OCI-LY3 (cell line): ENCODE data around the gene MAPKAP1.

Experiments used
- H2AFZ ChIP-seq: fragments of 200-600, 300-600 bp; shearing (Covaris generic); 2 replicates; pipeline ENCODE4 v1.6.0; 2014; ENCODE audit warnings: antibody characterized with exemption, low read depth, low read length
- H3K27ac ChIP-seq: fragments of 200-600, 300-600 bp; sonication (generic); 2 replicates; pipeline ENCODE4 v1.5.1; 2014; ENCODE audit warnings: mild to moderate bottlenecking, low read length, moderate library complexity, mixed read lengths
- H3K27me3 ChIP-seq: fragments of 200-600, 300-600 bp; sonication (generic); 2 replicates; pipeline ENCODE4 v1.6.1; 2014; ENCODE audit warnings: low read depth, low read length, mixed read lengths
- H3K36me3 ChIP-seq: fragments of 200-600, 300-600 bp; sonication (generic); replicated peaks from 2 replicates; pipeline ENCODE3; 2014; ENCODE audit warnings: low read depth, low read length, mixed read lengths
- H3K4me1 ChIP-seq: fragments of 300-600, 200-600 bp; sonication (generic); 2 replicates; pipeline ENCODE4 v1.6.1; 2014; ENCODE audit warnings: low read length, mixed read lengths
- H3K4me2 ChIP-seq: fragments of 200-600, 300-600 bp; sonication (generic); 2 replicates; pipeline ENCODE4 v1.6.1; 2014; ENCODE audit warnings: low read length, mixed read lengths
- H3K4me3 ChIP-seq: fragments of 300-600, 200-600 bp; sonication (generic); 2 replicates; pipeline ENCODE4 v1.5.1; 2014; ENCODE audit warnings: antibody characterized with exemption, mild to moderate bottlenecking, low read length, moderate library complexity
- H3K79me2 ChIP-seq: fragments of 300-600, 200-600 bp; shearing (Covaris generic); 2 replicates; pipeline ENCODE4 v1.6.1; 2014; ENCODE audit warnings: mild to moderate bottlenecking, low read length, mixed read lengths
- H3K9ac ChIP-seq: fragments of 300-600, 200-600 bp; shearing (Covaris generic); 2 replicates; pipeline ENCODE4 v1.6.0; 2014; ENCODE audit warnings: mild to moderate bottlenecking, low read length, moderate library complexity
- H3K9me3 ChIP-seq: fragments of 200-600, 300-600 bp; shearing (Covaris generic); 2 replicates; pipeline ENCODE4 v1.6.1; 2014; ENCODE audit warnings: low read length, mixed read lengths; ENCODE audit not compliant: insufficient read depth
- H4K20me1 ChIP-seq: fragments of 200-600, 300-600 bp; sonication (generic); 2 replicates; pipeline ENCODE4 v1.6.1; 2016; ENCODE audit warnings: low read length, mixed read lengths; ENCODE audit not compliant: insufficient read depth
- EZH2phosphoT487 ChIP-seq: fragments of 200-600 bp; shearing (Covaris generic); IDR thresholded peaks from 2 replicates; pipeline ENCODE4 v1.6.1; 2018; ENCODE audit warnings: antibody characterized with exemption, mixed run types, low read depth
- TF ChIP-seq, protein P1 (sequence below): fragments of 200-600, 300-600 bp; sonication (generic); IDR thresholded peaks from 2 replicates; pipeline ENCODE4 v1.5.1; 2014; ENCODE audit warnings: antibody characterized with exemption, low read length, low read depth

The MAPKAP1 gene

DNA sequence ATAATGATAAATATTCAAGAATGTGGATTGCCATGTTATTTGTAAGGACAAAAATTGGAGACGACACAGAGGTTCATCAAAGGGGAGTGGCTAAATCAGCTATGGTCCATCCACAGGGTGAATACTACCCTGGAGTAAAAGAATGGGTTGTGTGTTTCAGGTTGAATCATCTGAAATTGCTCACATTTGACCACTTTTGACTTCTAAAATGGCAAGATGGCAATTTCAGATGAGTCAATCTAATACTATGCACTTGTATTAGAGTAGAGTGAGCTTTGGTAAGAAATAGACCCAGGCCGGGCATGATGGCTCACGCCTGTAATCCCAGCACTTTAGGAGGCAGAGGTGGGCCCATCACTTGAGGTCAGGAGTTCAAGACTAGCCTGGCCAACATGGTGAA lies 313.6 kb downstream of the MAPKAP1 start:
- Histone ChIP-seq H3K4me1 (no peaks in the 10 kb centered on the region), H3K4me2 (no peak overlapping the region), H3K36me3 (no peaks in the 10 kb centered on the region), H3K9me3 (no peaks in the 10 kb centered on the region), H4K20me1 (no peaks in the 10 kb centered on the region), H3K4me3 (no peak overlapping the region), H3K79me2 (no peaks in the 10 kb centered on the region), H2AFZ (no peak overlapping the region), H3K9ac (no peak overlapping the region), H3K27ac (no peak overlapping the region), H3K27me3 (no peaks in the 10 kb centered on the region)
- TF ChIP-seq, protein P1, sequence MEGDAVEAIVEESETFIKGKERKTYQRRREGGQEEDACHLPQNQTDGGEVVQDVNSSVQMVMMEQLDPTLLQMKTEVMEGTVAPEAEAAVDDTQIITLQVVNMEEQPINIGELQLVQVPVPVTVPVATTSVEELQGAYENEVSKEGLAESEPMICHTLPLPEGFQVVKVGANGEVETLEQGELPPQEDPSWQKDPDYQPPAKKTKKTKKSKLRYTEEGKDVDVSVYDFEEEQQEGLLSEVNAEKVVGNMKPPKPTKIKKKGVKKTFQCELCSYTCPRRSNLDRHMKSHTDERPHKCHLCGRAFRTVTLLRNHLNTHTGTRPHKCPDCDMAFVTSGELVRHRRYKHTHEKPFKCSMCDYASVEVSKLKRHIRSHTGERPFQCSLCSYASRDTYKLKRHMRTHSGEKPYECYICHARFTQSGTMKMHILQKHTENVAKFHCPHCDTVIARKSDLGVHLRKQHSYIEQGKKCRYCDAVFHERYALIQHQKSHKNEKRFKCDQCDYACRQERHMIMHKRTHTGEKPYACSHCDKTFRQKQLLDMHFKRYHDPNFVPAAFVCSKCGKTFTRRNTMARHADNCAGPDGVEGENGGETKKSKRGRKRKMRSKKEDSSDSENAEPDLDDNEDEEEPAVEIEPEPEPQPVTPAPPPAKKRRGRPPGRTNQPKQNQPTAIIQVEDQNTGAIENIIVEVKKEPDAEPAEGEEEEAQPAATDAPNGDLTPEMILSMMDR = no peak
- TF ChIP-seq EZH2phosphoT487 = no peak

DNA sequence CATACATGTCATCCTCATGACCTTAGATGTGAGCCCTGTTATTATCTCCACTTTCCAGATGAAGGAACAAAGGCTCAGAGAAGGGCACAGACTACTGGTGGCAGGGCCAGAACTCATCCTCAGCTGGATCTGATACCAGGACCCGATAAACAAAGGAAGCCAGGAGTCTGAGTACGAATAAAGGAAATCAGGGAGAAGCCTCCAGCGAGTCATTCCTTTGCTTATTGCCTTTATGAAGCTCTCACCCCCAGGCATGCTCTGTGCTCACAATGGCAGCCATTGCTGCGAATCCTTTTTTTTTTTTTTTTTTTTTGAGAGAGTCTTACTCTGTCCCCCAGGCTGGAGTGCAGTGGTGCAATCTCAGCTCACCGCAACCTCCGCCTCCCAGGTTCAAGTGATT lies 315.3 kb downstream of the MAPKAP1 start:
- H2AFZ ChIP-seq = no peak overlapping the region
- H3K79me2 ChIP-seq = no peaks in the 10 kb centered on the region
- TF ChIP-seq, protein P1 = no peak
- no peak for TF ChIP-seq EZH2phosphoT487
- H3K4me1 ChIP-seq = no peaks in the 10 kb centered on the region
- no peaks in the 10 kb centered on the region for H4K20me1 ChIP-seq
- no peak overlapping the region for H3K4me3 ChIP-seq
- H3K27ac ChIP-seq = no peak overlapping the region
- H3K9ac ChIP-seq = no peak overlapping the region
- H3K27me3 ChIP-seq = no peaks in the 10 kb centered on the region
- H3K9me3 ChIP-seq = no peaks in the 10 kb centered on the region
- no peaks in the 10 kb centered on the region for H3K36me3 ChIP-seq
- H3K4me2 ChIP-seq = no peak overlapping the region

DNA sequence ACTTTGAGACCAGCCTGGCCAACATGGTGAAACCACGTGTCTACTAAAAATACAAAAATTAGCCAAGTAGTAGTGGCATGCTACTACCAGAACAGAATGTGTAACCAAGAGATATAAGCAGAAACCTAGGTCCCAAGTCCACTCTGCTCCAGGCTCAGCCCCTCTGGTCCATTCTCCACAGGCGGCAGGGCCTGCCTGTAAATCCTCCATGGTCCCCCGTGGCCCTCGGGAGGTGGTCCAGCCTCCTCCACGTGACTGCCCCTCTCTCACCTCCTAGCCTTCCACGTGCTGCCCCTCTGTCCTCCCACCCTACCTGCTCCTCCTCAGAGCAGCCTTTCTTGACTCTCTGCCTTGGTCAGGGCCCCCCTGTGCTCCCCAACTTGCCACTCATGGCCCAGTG lies 318.0 kb downstream of the MAPKAP1 start:
- Histone ChIP-seq H3K4me1 (no peaks in the 10 kb centered on the region), H3K27me3 (no peaks in the 10 kb centered on the region), H3K36me3 (no peaks in the 10 kb centered on the region), H2AFZ (no peak overlapping the region), H3K9ac (no peak overlapping the region), H3K4me2 (no peak overlapping the region), H4K20me1 (no peaks in the 10 kb centered on the region), H3K27ac (no peak overlapping the region), H3K4me3 (no peak overlapping the region), H3K79me2 (no peaks in the 10 kb centered on the region), H3K9me3 (no peaks in the 10 kb centered on the region)
- TF ChIP-seq EZH2phosphoT487 = no peak
- TF ChIP-seq, protein P1 = no peak

DNA sequence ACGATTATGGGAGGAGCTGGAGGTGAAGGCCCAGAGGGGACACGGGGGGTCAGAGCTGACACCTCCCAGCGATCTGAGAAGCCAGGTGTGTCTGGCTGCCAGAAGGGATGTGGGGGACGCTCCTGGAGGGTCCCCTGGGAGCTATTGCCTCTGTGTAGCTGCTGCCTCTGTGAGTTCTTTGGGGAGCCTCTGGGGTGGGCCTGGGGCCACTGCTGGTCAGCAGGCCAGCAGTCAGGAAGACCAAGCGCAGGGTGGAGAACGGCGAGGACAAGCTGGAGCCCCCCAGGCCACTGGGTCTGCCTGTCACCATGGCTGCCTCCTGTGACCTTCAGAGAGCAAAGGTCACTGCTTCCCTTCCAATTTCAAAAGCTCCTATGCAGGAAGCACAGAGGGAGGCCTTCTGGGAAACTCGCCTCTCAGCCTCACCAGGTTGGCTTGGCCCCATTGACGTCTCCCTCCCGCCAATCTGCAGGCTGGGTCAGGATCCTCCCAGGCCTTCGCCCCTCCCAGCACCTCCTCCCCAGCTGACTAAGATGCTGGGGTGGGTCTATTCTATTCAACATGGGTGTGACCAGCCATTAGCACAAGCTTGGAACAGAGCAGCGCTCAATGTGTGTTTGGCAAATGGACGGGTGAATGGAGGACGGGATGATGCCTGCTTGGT lies 319.0 kb downstream of the MAPKAP1 start:
- Histone ChIP-seq H3K4me1 (no peaks in the 10 kb centered on the region), H3K9me3 (no peaks in the 10 kb centered on the region), H3K79me2 (no peaks in the 10 kb centered on the region), H4K20me1 (no peaks in the 10 kb centered on the region), H3K27ac (no peak overlapping the region), H3K36me3 (no peaks in the 10 kb centered on the region), H3K4me2 (no peak overlapping the region), H3K9ac (no peak overlapping the region), H2AFZ (no peak overlapping the region), H3K4me3 (no peak overlapping the region), H3K27me3 (no peaks in the 10 kb centered on the region)
- TF ChIP-seq, protein P1 = no peak
- no peak for TF ChIP-seq EZH2phosphoT487
